HepG2 (cell line): Measurements from ENCODE around the gene NCBP2. TPM values are rescaled to one million over a fixed set of nuclear protein-coding genes. Genes with fewer than 3 reads are reported as not detected.

ENCODE experiments used
- CHCHD3 ChIP-seq: sonication (generic); formaldehyde crosslinking; IDR thresholded peaks from 2 replicates; pipeline ENCODE4 v1.8.0; 2022; ENCODE audit warnings: mild to moderate bottlenecking, missing genetic modification reagents, moderate library complexity
- CREB1 ChIP-seq, 2 experiments: fragments of 450-650 bp in 1 of 2; IDR thresholded peaks; 2 replicates each; pipeline ENCODE4 v1.6.1; 2016 to 2017; ENCODE audit warnings: control low read depth in 1 of 2, mild to moderate bottlenecking in 1 of 2, missing compliant biosample characterization in 1 of 2, missing genetic modification characterization in 1 of 2
- ELF1 ChIP-seq: sonication (generic); formaldehyde crosslinking; IDR thresholded peaks from 2 replicates; pipeline ENCODE4 v1.4.0; 2020; ENCODE audit warnings: missing genetic modification reagents
- KLF6 ChIP-seq: IDR thresholded peaks from 2 replicates; pipeline ENCODE4 v1.8.0; 2016; ENCODE audit warnings: missing biosample characterization, missing genetic modification reagents
- MED1 ChIP-seq: sonication (generic); formaldehyde crosslinking; IDR thresholded peaks from 2 replicates; pipeline ENCODE4 v1.4.0; 2020; ENCODE audit warnings: missing genetic modification reagents
- NCOR1 ChIP-seq: fragments of 200-600 bp; sonication (generic); IDR thresholded peaks from 2 replicates; pipeline ENCODE4 v1.7.0; 2017; ENCODE audit warnings: antibody characterized with exemption, low read length, borderline replicate concordance
- PAX8 ChIP-seq: sonication (generic); formaldehyde crosslinking; IDR thresholded peaks from 2 replicates; pipeline ENCODE4 v1.8.0; 2022; ENCODE audit warnings: mild to moderate bottlenecking, missing genetic modification reagents, borderline replicate concordance
- PHF8 ChIP-seq: sonication (generic); formaldehyde crosslinking; IDR thresholded peaks from 2 replicates; pipeline ENCODE4 v1.5.0; 2020; ENCODE audit warnings: missing genetic modification reagents
- RAD21 ChIP-seq: fragments of 450-650 bp; formaldehyde crosslinking; IDR thresholded peaks from 2 replicates; pipeline ENCODE4 v1.5.0; 2020; ENCODE audit warnings: mild to moderate bottlenecking
- RBM39 ChIP-seq: fragments of 200-400 bp; formaldehyde crosslinking; IDR thresholded peaks from one replicate; pipeline ENCODE4 v1.6.1; 2018; ENCODE audit warnings: antibody characterized with exemption, mild to moderate bottlenecking, low read depth, low read length; ENCODE audit not compliant: poor library complexity, severe bottlenecking
- SRF ChIP-seq: IDR thresholded peaks from 2 replicates; pipeline ENCODE4 v1.6.1; 2011; ENCODE audit warnings: mild to moderate bottlenecking, low read depth, low read length, moderate library complexity
- SRSF9 ChIP-seq: fragments of 200-400 bp; formaldehyde crosslinking; IDR thresholded peaks from 2 replicates; pipeline ENCODE4 v1.6.1; 2018; ENCODE audit warnings: borderline replicate concordance, mild to moderate bottlenecking, low read depth, low read length; ENCODE audit not compliant: insufficient read depth, poor library complexity, severe bottlenecking
- TOPORS ChIP-seq: sonication (generic); formaldehyde crosslinking; IDR thresholded peaks from 2 replicates; pipeline ENCODE4 v1.8.0; 2023; ENCODE audit warnings: mild to moderate bottlenecking, missing genetic modification reagents
- ZMYM4 ChIP-seq: sonication (generic); formaldehyde crosslinking; IDR thresholded peaks from 2 replicates; pipeline ENCODE4 v1.8.1; 2023; ENCODE audit warnings: mild to moderate bottlenecking, missing genetic modification reagents
- ZNF232 ChIP-seq: sonication (generic); formaldehyde crosslinking; IDR thresholded peaks from 2 replicates; pipeline ENCODE4 v1.4.0; 2020; ENCODE audit warnings: missing genetic modification reagents, borderline replicate concordance
- ZNF34 ChIP-seq: sonication (generic); formaldehyde crosslinking; IDR thresholded peaks from 2 replicates; pipeline ENCODE4 v1.4.0; 2020; ENCODE audit warnings: mild to moderate bottlenecking, missing genetic modification reagents, borderline replicate concordance
- ZNF343 ChIP-seq: sonication (generic); formaldehyde crosslinking; IDR thresholded peaks from 2 replicates; pipeline ENCODE4 v1.4.0; 2020; ENCODE audit warnings: mild to moderate bottlenecking, missing genetic modification reagents
- ZNF513 ChIP-seq: sonication (generic); formaldehyde crosslinking; conservative IDR thresholded peaks from 2 replicates; pipeline ENCODE4 v1.5.0; 2020; ENCODE audit warnings: missing genetic modification reagents
- ZNF550 ChIP-seq: sonication (generic); formaldehyde crosslinking; IDR thresholded peaks from 2 replicates; pipeline ENCODE4 v1.4.0; 2020; ENCODE audit warnings: mild to moderate bottlenecking, missing genetic modification reagents, borderline replicate concordance
- ZNF687 ChIP-seq: sonication (generic); formaldehyde crosslinking; IDR thresholded peaks from 2 replicates; pipeline ENCODE4 v1.5.1; 2020; ENCODE audit warnings: mild to moderate bottlenecking, missing genetic modification reagents, moderate library complexity
- ZNF746 ChIP-seq: sonication (generic); formaldehyde crosslinking; IDR thresholded peaks from 2 replicates; pipeline ENCODE4 v1.8.0; 2022; ENCODE audit warnings: mild to moderate bottlenecking, missing genetic modification reagents
- ZNF772 ChIP-seq: sonication (generic); formaldehyde crosslinking; IDR thresholded peaks from 2 replicates; pipeline ENCODE4 v1.5.0; 2020; ENCODE audit warnings: mild to moderate bottlenecking, missing genetic modification reagents
- ZNF878 ChIP-seq: sonication (generic); formaldehyde crosslinking; IDR thresholded peaks from 2 replicates; pipeline ENCODE4 v1.8.1; 2023; ENCODE audit warnings: mild to moderate bottlenecking, missing genetic modification reagents, moderate library complexity
- polyA plus RNA-seq, 8 experiments: library from polyadenylated mRNA; depleted of rRNA in 3 of 8; stranded (reverse) in 7 of 8; unstranded in 1 of 8; fragments of >200 nt; fragmentation: Illumina TruSeq in 4 of 8; extraction: Trizol in 4 of 8; gene quantifications; 2 replicates each; pipeline versions ENCODE4 v1.2.1 to v1.2.3, GENCODE V29; 2011 to 2016; ENCODE audit warnings: low read depth in 4 of 8, missing spikeins in 1 of 8, mixed read lengths in 1 of 8; ENCODE audit not compliant: insufficient read depth in 1 of 8
- total RNA-seq, 5 experiments: library from RNA; depleted of rRNA; stranded (reverse); fragments of >200 nt; fragmentation: Illumina TruSeq; extraction: Trizol; gene quantifications; 2 replicates each; pipeline ENCODE4 v1.2.3, GENCODE V29; 2016; ENCODE audit warnings: low read depth in 1 of 5

Gene NCBP2
- total and polyA plus RNA-seq, 2 of the 13 experiments (the other 11 are each of a cell fraction or from before 2014, with no cell fraction given): 58.7 to 95.5 TPM

GRCh38 chr3:196942226-196942914 is at the start of gene NCBP2 (continued):
- TF ChIP-seq KLF6 (CRISPR knock-in tag) (peak; percentile 76; the same call in 1 of the 2 replicates), ZNF343 (CRISPR knock-in tag) (peak; percentile 86; the same call in 1 of the 2 replicates), SRSF9 (no peak), ELF1 (peak; percentile 100), RAD21 (CRISPR knock-in tag) (peak; percentile 75), ZNF550 (peak; percentile 65; the same call in 1 of the 2 replicates), NCOR1 (no peak), TOPORS (CRISPR knock-in tag) (peak; percentile 78; the same call in 1 of the 2 replicates), RBM39 (peak; percentile 60), ZNF772 (0 out of 2 replicates have a peak, but pooled peaks have one; percentile 48), ZNF746 (CRISPR knock-in tag) (peak; percentile 72), CHCHD3 (no peak), ZNF34 (peak; percentile 69; the same call in 1 of the 2 replicates), ZMYM4 (peak; percentile 96), CREB1 (IDR thresholded peaks at IDR 0.05) (peak; percentile 99), CREB1 (CRISPR knock-in tag; IDR thresholded peaks at IDR 0.05) (peak; percentile 98), ZNF687 (peak; percentile 99), ZNF232 (CRISPR knock-in tag) (peak; percentile 46; the same call in 1 of the 2 replicates), ZNF878 (0 out of 2 replicates have a peak, but pooled peaks have one; percentile 26), MED1 (CRISPR knock-in tag) (peak; percentile 90), PHF8 (CRISPR knock-in tag) (peak; percentile 90), PAX8 (CRISPR knock-in tag) (no peak), SRF (peak; percentile 63; the same call in 1 of the 2 replicates), ZNF513 (CRISPR knock-in tag) (no peak; the same call in 1 of the 2 replicates)
